OCI-LY7 (cell line): Measurements from ENCODE around the gene SORCS3.

Experiments used
- CTCF ChIP-seq: fragments of 200-600 bp; sonication (generic); conservative IDR thresholded peaks from 2 replicates; pipeline ENCODE4 v1.5.1; 2014; ENCODE audit warnings: mild to moderate bottlenecking, antibody characterized with exemption, low read length, moderate library complexity, mixed read lengths
- EZH2phosphoT487 ChIP-seq: fragments of 200-600 bp; sonication (generic); IDR thresholded peaks from 2 replicates; pipeline ENCODE4 v1.6.1; 2018; ENCODE audit warnings: low read depth, borderline replicate concordance, mild to moderate bottlenecking, mixed run types, antibody characterized with exemption, low read length, moderate library complexity, mixed read lengths

- TF ChIP-seq EZH2phosphoT487 (no peak), CTCF (no peak)
Observed at GRCh38 chr10:105113666-105114065, 472.6 kb downstream of the SORCS3 start.
